ENCODE measurements around the gene DHRS12. TPM values are rescaled to one million over a fixed set of nuclear protein-coding genes. Genes with fewer than 3 reads are reported as not detected.
A peak's percentile ranks its signal among the peaks of the same experiment; 100 is the strongest.

Gene DHRS12
- total RNA-seq, 1 donor from 2014 or later = 11.3 TPM

DNA sequence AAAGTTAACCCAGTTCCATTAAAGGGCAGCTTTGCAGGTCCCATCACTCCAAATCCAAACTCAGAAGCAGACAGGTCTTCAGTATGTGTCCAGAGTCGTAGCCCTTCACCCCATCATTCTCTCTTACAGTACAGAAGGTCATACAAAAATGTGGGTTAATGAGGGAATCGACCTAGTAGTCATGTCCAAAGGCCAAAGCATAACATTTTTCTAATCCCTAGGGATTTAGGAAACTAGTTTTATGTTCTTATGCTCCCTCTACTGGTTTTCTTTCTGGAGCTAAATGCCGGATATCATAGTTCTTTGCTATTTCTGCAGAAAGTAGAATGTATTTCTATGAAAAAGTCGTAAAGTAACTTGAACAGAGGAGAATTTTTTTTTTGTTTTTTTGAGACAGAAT is 72.2 kb downstream of the DHRS12 start:
- H3K9me3 Mint-ChIP-seq = no peaks in the 10 kb centered on the region
- peak overlapping the region; percentile 45 for H3K27ac Mint-ChIP-seq
- peaks cover 15% of the 10 kb centered on the region for H3K36me3 Mint-ChIP-seq
- H3K27me3 Mint-ChIP-seq = no peaks in the 10 kb centered on the region
- no peak overlapping the region for H3K4me3 Mint-ChIP-seq
- TF ChIP-seq, protein P1, sequence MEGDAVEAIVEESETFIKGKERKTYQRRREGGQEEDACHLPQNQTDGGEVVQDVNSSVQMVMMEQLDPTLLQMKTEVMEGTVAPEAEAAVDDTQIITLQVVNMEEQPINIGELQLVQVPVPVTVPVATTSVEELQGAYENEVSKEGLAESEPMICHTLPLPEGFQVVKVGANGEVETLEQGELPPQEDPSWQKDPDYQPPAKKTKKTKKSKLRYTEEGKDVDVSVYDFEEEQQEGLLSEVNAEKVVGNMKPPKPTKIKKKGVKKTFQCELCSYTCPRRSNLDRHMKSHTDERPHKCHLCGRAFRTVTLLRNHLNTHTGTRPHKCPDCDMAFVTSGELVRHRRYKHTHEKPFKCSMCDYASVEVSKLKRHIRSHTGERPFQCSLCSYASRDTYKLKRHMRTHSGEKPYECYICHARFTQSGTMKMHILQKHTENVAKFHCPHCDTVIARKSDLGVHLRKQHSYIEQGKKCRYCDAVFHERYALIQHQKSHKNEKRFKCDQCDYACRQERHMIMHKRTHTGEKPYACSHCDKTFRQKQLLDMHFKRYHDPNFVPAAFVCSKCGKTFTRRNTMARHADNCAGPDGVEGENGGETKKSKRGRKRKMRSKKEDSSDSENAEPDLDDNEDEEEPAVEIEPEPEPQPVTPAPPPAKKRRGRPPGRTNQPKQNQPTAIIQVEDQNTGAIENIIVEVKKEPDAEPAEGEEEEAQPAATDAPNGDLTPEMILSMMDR (conservative IDR thresholded peaks at IDR 0.05) = peak; percentile 30
- peaks cover 8% of the 10 kb centered on the region for H3K4me1 Mint-ChIP-seq (ENCODE audit: unreplicated experiment)
- DNase-seq (ENCODE audit: extremely low spot score, unreplicated experiment) = no peak

DNA sequence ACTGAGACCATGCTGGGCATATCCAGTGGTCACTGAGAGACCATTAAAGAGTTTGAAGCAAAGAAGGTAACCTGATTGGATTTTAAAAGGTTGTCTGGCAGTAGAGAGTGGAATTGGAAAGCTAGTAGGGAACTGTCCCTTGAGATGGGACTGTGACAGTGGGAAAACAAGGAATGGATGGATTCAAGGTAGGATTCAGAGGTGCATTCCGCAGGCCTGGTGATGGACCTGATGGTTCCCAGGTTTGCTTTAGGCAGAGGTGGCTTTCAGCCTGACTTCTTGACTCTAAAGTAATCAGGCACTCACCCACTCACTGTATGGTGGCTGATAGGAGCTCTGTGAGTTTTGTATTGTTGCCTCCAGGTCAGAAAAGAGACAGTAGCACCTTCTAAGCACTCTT is 73.0 kb downstream of the DHRS12 start:
- H3K36me3 Mint-ChIP-seq = peaks cover 16% of the 10 kb centered on the region
- TF ChIP-seq, protein P1 (conservative IDR thresholded peaks at IDR 0.05) = no peak
- no peaks in the 10 kb centered on the region for H3K27me3 Mint-ChIP-seq
- no peaks in the 10 kb centered on the region for H3K9me3 Mint-ChIP-seq
- H3K27ac Mint-ChIP-seq = no peak overlapping the region
- H3K4me1 Mint-ChIP-seq (ENCODE audit: unreplicated experiment) = peaks cover 8% of the 10 kb centered on the region
- H3K4me3 Mint-ChIP-seq = no peak overlapping the region
- DNase-seq (ENCODE audit: extremely low spot score, unreplicated experiment) = no peak

DNA sequence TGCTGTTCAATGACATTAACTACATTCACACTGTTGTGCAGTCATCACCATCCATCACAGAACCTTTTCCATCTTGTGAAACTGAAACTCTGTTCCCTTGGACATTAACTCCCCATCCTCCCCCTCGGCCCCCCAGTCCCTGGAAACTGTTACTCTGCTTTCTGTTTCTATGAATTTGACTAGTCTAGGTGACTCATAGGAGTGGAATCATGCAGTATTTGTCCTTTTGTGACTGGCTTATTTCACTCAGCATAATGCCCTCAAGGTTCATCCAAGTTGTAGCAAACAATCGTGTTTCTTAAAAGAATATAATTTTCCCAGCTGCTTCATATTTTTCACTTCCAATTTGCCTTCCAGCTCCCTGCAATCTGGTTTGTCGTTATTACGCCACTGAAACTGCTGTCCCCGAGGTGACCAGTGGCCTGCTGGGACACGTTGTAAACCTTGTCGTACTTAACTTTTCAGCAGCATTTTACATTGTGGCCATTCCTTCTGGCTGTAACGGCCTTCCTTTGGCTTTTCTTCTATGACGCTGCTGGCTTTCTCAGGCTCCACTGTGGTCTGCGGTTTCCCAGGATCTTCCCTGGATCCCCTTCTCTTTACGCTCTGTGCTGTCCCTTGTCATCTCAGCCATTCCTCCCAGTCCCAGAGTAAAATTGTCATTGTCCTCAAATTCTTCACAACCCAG is 74.0 kb downstream of the DHRS12 start:
- Mint-ChIP-seq H3K27ac (no peak overlapping the region), H3K4me3 (no peak overlapping the region), H3K9me3 (no peaks in the 10 kb centered on the region), H3K27me3 (no peaks in the 10 kb centered on the region), H3K4me1 (ENCODE audit: unreplicated experiment) (peaks cover 8% of the 10 kb centered on the region), H3K36me3 (peaks cover 11% of the 10 kb centered on the region)
- TF ChIP-seq, protein P1 (conservative IDR thresholded peaks at IDR 0.05) = no peak
- no peak for DNase-seq (ENCODE audit: extremely low spot score, unreplicated experiment)

DNA sequence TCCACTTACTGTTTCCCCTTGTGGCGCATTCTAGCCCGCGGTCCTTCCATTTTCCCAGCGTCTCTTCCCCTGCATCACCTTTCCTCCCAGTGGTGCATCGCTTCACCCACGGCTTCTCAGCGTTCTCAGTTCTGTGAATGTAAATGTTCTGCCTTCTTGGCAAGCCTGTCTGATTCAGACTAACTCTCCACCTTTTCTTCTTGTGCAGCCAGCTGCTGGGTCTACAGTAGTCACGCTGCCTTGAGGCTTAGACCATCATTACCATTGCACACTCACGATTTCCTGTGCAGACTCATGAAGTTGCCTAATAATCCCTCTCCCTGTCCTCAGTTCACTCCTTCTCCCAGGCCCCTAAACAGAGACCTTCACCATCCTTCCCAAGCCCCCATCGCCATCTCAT is 75.0 kb downstream of the DHRS12 start:
- no peak overlapping the region for H3K4me3 Mint-ChIP-seq
- H3K27ac Mint-ChIP-seq = no peak overlapping the region
- no peak for DNase-seq (ENCODE audit: extremely low spot score, unreplicated experiment)
- H3K36me3 Mint-ChIP-seq = peaks cover 14% of the 10 kb centered on the region
- H3K27me3 Mint-ChIP-seq = no peaks in the 10 kb centered on the region
- peaks cover 8% of the 10 kb centered on the region for H3K4me1 Mint-ChIP-seq (ENCODE audit: unreplicated experiment)
- TF ChIP-seq, protein P1 (conservative IDR thresholded peaks at IDR 0.05) = no peak
- H3K9me3 Mint-ChIP-seq = no peaks in the 10 kb centered on the region

DNA sequence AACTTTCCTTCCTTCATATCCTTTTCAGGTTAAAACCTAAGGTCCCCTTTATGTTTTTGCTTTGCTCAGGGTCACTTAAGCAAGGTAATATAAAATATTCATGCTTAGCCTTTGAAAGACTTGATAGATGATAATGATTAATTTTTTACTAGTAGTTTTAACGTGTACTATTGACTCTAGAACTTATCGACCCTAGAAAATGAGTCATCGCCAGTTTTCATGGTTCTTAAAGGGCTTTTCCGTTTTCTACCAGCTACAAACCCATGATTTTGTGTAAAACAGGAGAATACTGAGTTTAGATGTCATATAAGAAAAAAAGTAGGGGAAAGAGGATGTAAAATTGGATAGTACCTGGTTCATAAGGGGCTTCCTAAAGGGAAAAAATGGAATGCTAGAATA is 75.7 kb downstream of the DHRS12 start:
- TF ChIP-seq, protein P1 (conservative IDR thresholded peaks at IDR 0.05) = no peak
- Mint-ChIP-seq H3K36me3 (peaks cover 14% of the 10 kb centered on the region), H3K4me1 (ENCODE audit: unreplicated experiment) (peaks cover 1% of the 10 kb centered on the region), H3K27ac (no peak overlapping the region), H3K4me3 (no peak overlapping the region), H3K9me3 (no peaks in the 10 kb centered on the region), H3K27me3 (no peaks in the 10 kb centered on the region)
- no peak for DNase-seq (ENCODE audit: extremely low spot score, unreplicated experiment)
